Measurements from ENCODE around the gene SCRG1.

Gene SCRG1

DNA sequence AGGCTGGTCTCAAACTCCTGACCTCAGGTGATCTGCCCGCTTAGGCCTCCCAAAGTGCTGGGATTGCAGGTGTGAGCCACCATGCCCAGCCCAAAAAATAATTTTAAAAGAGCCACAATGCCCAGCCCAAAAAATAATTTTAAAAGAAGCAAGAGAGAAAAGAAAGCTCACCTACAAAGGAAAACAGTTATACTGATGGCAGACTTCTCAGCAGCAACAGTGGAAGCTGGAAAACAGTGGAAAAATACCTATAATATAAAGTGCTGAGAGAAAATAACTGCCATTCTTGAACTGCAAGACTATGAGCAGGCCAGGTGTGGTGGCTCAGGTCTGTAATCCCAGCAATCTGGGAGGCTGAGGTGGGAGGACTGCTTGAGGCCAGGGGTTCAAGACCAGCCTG is 51.4 kb downstream of the SCRG1 start:
- no peaks in the 10 kb centered on the region for H3K27me3 Mint-ChIP-seq
- no peak overlapping the region for H3K4me3 Mint-ChIP-seq
- H3K9me3 Mint-ChIP-seq = no peaks in the 10 kb centered on the region
- no peaks in the 10 kb centered on the region for H3K36me3 Mint-ChIP-seq
- no peak overlapping the region for H3K27ac Mint-ChIP-seq
- ATAC-seq = no peak
- H3K4me1 Mint-ChIP-seq = peaks cover 8% of the 10 kb centered on the region

DNA sequence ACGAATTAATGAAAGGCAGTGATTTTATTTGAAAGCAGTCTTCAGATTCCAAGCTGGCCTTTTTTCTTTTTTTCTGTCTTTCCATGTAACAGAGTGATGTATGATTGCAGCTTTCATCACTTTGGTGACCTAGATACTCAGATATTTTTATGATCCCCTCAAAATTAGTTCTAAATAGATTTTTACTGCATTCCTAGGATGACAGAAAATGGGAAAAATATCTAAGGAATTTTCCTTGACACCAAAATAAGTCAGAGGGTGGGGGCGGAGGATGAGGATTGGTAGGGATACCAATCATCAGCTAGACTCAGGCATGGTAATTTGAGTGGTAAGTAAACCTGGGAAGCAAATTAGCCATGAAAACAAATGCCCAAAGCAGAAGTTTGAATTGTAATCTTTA is 52.8 kb downstream of the SCRG1 start:
- Mint-ChIP-seq H3K4me3 (no peak overlapping the region), H3K36me3 (no peaks in the 10 kb centered on the region), H3K4me1 (peaks cover 8% of the 10 kb centered on the region), H3K9me3 (no peaks in the 10 kb centered on the region), H3K27ac (no peak overlapping the region), H3K27me3 (no peaks in the 10 kb centered on the region)
- ATAC-seq = no peak

DNA sequence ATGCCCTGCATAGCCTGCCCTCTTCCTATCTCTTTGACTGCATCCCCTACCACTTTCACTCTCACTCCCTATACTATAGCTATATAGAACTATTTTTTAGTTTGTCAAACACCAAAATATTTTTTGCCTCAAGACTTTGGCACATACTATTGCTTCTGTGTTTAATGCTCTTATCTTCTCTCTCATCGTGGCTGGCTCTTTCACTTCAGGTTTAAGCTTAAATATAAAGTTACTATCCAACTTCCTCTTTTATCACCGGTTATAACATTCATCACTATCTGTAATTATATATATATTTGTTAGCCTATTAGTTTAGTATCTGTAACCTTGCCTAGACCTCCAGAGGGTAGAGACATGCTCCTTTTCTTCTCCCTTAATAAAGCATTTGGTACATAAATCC is 53.3 kb downstream of the SCRG1 start:
- Mint-ChIP-seq H3K9me3 (no peaks in the 10 kb centered on the region), H3K36me3 (no peaks in the 10 kb centered on the region), H3K4me3 (no peak overlapping the region), H3K27me3 (no peaks in the 10 kb centered on the region), H3K27ac (no peak overlapping the region), H3K4me1 (peaks cover 8% of the 10 kb centered on the region)
- no peak for ATAC-seq

DNA sequence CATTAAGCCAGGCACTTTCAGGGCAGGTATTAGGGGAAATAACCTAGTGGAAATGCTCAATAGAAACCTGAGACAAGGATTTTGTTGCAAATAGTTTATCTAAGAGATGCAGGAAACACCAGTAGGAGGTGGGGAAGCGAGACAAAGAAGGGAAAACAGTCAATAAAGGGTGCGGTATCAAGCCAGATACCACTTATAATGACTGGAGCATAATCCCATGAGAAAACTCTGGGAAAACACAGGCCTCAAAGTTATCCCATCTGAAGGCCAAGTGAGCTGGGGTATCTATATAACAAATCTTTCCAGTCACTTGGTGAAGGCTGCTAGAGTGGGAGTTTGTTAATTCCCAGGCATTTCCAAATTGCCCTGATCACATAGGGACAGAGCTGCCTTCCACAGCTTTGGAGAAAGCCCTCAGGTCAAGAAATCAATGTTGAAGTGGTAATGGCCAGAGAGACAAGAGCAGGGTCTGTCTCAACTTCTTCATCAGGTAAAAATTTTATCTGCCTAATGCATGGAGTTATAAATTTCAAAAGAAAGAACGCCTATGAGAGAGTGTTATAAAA is 55.0 kb downstream of the SCRG1 start:
- H3K9me3 Mint-ChIP-seq = no peaks in the 10 kb centered on the region
- ATAC-seq = no peak
- no peaks in the 10 kb centered on the region for H3K36me3 Mint-ChIP-seq
- H3K4me1 Mint-ChIP-seq = peaks cover 8% of the 10 kb centered on the region
- H3K27me3 Mint-ChIP-seq = no peaks in the 10 kb centered on the region
- H3K27ac Mint-ChIP-seq = no peak overlapping the region
- no peak overlapping the region for H3K4me3 Mint-ChIP-seq

DNA sequence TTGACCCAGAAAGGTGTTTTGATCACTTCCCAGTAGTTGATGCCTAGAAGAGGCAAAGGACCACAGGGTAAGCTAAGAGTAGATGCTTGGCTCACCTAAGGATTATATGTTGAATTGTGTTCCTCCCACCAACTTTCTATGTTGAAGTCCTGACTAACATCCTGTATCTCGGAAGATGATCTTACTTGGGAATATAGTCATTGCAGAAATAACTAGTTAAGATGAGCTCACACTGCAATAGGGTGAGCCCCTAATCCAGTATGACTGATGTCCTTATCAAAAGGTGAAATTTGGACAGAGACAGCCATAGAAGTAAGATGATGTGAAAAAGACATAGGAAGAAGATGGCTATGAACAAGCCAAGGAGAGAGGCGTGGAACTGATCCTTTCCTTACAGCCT is 61.5 kb downstream of the SCRG1 start:
- Mint-ChIP-seq H3K27me3 (no peaks in the 10 kb centered on the region), H3K9me3 (no peaks in the 10 kb centered on the region), H3K4me1 (peaks cover 15% of the 10 kb centered on the region), H3K4me3 (no peak overlapping the region), H3K36me3 (no peaks in the 10 kb centered on the region), H3K27ac (no peak overlapping the region)
- no peak for ATAC-seq

DNA sequence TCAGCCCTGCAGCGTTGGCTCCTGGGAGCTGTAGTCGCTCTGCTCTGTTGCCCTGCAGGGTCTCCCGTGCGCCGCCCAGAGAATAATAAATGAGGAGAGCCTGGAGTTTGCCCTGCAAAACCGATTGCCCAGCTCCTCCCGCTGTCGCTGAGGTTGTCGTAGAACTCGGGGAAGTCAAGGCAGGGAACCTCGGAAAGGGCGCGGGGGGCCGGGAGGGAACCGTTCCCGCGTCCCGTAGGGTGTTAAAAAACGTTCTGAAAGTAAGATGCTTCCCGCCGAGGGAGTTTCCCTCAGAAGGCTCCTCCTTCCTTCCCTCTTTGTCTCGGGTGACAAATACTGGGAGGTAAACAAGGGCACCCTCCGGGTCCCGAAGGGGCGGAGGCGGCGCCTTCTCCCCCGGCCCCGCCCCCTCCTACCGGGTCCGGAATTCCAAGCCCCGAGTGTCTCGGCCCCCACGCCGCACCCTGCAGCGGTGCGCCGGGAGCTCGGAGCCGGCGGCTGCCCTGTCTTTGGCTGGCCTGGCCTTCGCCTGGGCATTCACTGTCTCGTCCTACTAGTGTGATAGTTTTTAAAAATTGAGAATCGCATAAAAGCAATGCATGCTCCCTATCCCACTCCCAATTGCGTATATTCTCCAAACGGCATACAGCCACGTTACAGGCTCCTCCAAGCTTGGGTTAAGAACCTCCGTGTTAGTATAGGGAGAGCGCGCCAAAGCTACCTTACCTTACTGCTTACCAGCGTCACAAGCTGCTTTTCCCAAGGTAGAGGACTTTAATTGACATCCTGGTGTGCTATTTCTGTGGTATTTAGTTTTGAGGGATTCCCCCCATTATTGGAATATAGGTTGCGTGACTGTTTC is 63.8 kb downstream of the SCRG1 start:
- H3K27me3 Mint-ChIP-seq = no peaks in the 10 kb centered on the region
- peak overlapping the region; percentile 95 for H3K4me3 Mint-ChIP-seq

More for the DNA sequence above, 63.8 kb downstream of the SCRG1 start:
- no peaks in the 10 kb centered on the region for H3K9me3 Mint-ChIP-seq
- peak overlapping the region; percentile 98 for H3K27ac Mint-ChIP-seq
- H3K36me3 Mint-ChIP-seq = peaks cover 7% of the 10 kb centered on the region
- ATAC-seq = peak; percentile 57
- H3K4me1 Mint-ChIP-seq = peaks cover 23% of the 10 kb centered on the region

All from stimulated activated memory B cell treated with anti-CD40 and anti-IgM and Interleukin-4, amounts not matched to agents 10 μg/mL and 1 μg/mL and 100 μg/mL, for 72 hours (primary cell).